Spinal cord (tissue), 10 donors: ENCODE results near the gene HOXC9. TPM values are rescaled to one million over a fixed set of nuclear protein-coding genes. Genes with fewer than 3 reads are reported as not detected.

Experiments used
- DNase-seq, 6 donors: peaks; one replicate each; pipeline versions ENCODE4 v3.0.0 to v3.0.0-alpha.2; 2013 to 2015; ENCODE audit warnings: low spot score in 6 of 6, low read depth in 4 of 6
- H3K27ac ChIP-seq: one replicate; pipeline ENCODE4 v1.5.1; 2013; ENCODE audit warnings: low read depth, low read length, control low read depth
- H3K27me3 ChIP-seq: one replicate; pipeline ENCODE4 v1.6.1; 2013; ENCODE audit warnings: low read length; ENCODE audit not compliant: control insufficient read depth, insufficient read depth
- H3K36me3 ChIP-seq: one replicate; pipeline ENCODE4 v1.6.1; 2013; ENCODE audit warnings: low read length; ENCODE audit not compliant: control insufficient read depth, insufficient read depth
- H3K4me1 ChIP-seq: one replicate; pipeline ENCODE4 v1.6.1; 2013; ENCODE audit warnings: low read length; ENCODE audit not compliant: control insufficient read depth, insufficient read depth
- H3K4me3 ChIP-seq: one replicate; pipeline ENCODE4 v1.5.1; 2013; ENCODE audit warnings: low read depth, low read length, control low read depth
- H3K9me3 ChIP-seq: one replicate; pipeline ENCODE4 v1.6.1; 2013; ENCODE audit warnings: low read length; ENCODE audit not compliant: control insufficient read depth, insufficient read depth
- WGBS: methylation state at CpG from one replicate; pipeline ENCODE4 v1.1.5; 2013; ENCODE audit warnings: missing lambda C conversion rate; ENCODE audit not compliant: insufficient coverage; 5-methylcytosine and 5-hydroxymethylcytosine counted together
- polyA plus RNA-seq, 2 donors: library from polyadenylated mRNA; unstranded; fragments of 120-200 nt; gene quantifications; one replicate each; pipeline ENCODE4 v1.2.1, GENCODE V29; 2013; ENCODE audit not compliant: insufficient read length in 2 of 2
- total RNA-seq, 2 donors: library from RNA; depleted of rRNA in 1 of 2; stranded (reverse); fragments of 120-200 nt in 1 of 2; fragments of >200 nt in 1 of 2; gene quantifications; one replicate each; pipeline versions ENCODE4 v1.2.3 to v1.2.4, GENCODE V29; 2013 to 2014
- donor health status: healthy.

The HOXC9 gene
- total and polyA plus RNA-seq, 4 donors, result 1.6 to 17.9 (median 11.3) TPM

DNA sequence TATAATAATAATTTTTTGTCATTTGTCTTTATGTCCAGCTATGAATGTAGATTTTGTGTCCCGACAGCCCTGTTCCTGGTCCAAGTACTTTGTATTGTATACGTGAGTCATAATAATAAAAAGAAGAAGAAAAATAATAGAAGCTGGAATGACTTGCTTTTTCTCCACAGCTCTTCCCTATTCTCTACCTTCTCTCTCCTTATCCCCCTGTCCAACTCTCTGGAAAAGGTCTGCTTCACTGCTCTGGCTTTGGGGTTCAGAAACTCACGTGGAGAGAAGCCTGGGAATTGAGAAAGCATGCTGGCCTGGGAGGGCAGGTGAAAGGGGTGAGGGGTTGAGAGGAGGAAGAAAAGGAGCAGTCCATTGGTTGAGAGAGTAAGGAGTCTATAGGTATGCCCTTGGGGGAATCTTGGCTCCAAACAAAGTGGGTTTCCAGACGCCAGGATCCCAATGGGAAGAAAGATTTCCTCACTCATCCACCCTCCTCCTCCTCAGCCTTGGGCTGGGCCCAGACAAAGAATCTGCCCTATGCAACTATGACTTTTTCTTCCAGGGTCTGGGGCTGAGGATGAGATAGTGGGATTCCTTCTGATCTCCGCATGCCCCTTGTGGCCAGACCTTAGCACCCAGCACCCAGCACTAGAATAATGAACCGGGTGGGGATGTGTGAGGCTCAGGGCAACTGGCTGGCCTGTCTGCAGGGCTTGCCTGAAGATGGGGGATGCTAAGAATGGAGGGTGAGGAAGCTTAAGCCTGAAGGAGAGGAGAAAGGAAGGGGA is 12.9 kb downstream of the HOXC9 start:
- no peaks in the 10 kb centered on the region for H3K36me3 ChIP-seq
- peaks cover 2% of the 10 kb centered on the region for H3K27me3 ChIP-seq
- no peak for DNase-seq
- H3K9me3 ChIP-seq, result no peaks in the 10 kb centered on the region
- peaks cover 74% of the 10 kb centered on the region for H3K4me1 ChIP-seq
- peak overlapping the region; percentile 100 for H3K27ac ChIP-seq
- H3K4me3 ChIP-seq, result no peak overlapping the region
- whole genome bisulfite sequencing, result 67% methylated on average over 1 of the region's 6 CpGs

DNA sequence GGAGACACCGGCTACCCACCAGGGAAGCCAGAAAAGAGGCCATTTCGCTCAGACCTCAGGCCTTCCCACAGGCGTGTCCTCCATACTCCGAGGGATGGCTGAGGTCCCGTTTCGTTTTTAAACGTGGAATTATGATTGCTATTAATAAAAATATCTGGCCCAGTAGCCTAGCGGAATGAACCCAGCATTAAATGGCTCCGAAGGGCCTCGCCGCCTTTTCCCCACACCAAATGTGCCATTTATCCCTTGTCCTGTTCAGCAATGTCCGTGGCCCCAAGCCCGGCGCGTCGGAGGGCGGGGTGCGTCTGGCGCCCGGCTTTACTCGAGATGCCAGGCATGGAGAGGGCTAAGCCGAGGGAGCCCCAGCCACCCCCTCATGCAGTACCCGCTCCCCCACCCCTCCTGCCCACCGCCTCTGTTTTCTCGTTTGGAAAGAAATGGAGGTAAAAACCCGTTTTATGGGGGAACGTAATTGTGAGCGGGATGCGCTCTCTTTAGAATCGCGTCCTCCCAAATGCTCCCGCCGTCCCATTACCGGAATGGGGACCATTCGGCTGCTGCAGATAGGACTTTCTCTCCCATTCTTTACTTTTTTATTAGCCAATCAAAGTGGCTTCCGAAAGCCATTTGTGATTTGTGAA is 14.5 kb downstream of the HOXC9 start:
- 7% methylated on average over 16 of the region's 36 CpGs for WGBS
- H3K36me3 ChIP-seq, result no peaks in the 10 kb centered on the region
- no peaks in the 10 kb centered on the region for H3K9me3 ChIP-seq
- peak overlapping the region; percentile 100 for H3K27ac ChIP-seq
- peaks cover 76% of the 10 kb centered on the region for H3K4me1 ChIP-seq
- H3K4me3 ChIP-seq, result peak overlapping the region; percentile 47
- no peak for DNase-seq
- H3K27me3 ChIP-seq, result peaks cover 2% of the 10 kb centered on the region

DNA sequence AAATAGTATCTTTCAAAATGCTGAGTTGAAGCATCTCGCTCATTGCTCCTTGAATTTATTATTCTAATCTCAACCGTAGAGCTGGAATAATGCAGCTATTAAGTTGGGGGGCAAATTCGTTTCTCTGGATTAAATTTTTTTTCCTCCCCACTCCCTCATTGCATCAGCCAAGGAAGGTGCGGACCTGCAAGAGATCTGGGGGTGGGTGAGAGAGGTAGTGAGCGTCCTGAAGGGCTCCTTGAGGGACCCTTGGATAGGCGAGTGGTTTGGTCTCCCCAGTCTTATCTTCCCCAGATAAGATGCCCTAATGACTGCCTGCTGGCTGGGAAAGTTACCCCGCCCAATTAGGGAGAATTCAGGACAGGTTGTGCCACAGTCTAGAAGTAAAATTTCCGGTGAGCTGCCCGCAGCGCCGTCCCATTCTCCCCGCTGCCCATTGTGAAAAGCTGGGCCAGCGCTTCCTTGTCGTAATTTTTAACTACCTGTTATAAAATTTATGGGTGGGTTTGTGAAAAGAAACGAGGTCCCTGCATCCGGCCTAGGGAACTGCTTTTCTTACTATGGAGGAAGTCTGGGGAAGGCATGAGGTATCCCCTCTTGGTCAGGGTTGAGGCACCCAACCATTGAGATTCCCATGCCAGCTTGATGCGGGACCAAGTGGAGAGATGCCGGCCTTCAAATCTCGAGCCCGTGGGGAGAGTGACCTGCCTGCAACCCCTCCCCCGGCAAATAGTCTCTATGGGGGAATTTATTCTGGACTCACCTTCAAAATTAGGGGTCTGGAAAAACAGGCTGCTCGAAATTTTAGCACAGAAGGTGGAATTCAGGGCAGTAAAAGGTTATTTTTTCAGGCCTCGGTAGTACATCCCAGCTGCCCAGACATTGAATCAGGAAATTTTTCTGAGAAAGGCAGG is 15.3 kb downstream of the HOXC9 start:
- Histone ChIP-seq H3K9me3 (no peaks in the 10 kb centered on the region), H3K27me3 (peaks cover 2% of the 10 kb centered on the region), H3K4me1 (peaks cover 76% of the 10 kb centered on the region), H3K27ac (peak overlapping the region; percentile 100), H3K4me3 (peak overlapping the region; percentile 47), H3K36me3 (no peaks in the 10 kb centered on the region)
- peak in 1 of 6 donors; percentile 69 for DNase-seq
- 40% methylated on average over 7 of the region's 23 CpGs for WGBS

DNA sequence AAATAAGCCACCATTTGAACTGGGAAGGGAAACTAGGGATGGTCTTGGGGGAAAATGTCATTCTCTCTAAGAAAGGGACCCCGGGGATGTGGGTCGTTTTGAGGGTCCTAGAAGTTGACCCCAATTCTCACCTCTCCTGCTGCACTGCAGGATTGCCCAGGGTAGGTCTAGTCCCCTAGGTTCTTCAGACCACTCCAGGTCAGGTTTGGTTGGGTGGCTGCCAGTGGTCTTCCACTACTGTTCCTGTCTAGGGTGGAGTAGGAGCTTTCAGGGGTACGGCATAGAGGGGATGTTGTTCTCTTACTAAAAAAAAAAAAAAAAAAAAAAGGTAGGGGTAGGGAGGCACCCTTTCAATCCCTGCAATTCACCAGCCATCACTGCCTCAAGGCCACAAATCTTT is 16.1 kb downstream of the HOXC9 start:
- Histone ChIP-seq H3K36me3 (no peaks in the 10 kb centered on the region), H3K4me1 (peaks cover 81% of the 10 kb centered on the region), H3K27me3 (peaks cover 2% of the 10 kb centered on the region), H3K9me3 (no peaks in the 10 kb centered on the region), H3K27ac (peak overlapping the region; percentile 100), H3K4me3 (peak overlapping the region; percentile 88)
- DNase-seq, result no peak
- 15% methylated on average over 2 of the region's 3 CpGs for WGBS

DNA sequence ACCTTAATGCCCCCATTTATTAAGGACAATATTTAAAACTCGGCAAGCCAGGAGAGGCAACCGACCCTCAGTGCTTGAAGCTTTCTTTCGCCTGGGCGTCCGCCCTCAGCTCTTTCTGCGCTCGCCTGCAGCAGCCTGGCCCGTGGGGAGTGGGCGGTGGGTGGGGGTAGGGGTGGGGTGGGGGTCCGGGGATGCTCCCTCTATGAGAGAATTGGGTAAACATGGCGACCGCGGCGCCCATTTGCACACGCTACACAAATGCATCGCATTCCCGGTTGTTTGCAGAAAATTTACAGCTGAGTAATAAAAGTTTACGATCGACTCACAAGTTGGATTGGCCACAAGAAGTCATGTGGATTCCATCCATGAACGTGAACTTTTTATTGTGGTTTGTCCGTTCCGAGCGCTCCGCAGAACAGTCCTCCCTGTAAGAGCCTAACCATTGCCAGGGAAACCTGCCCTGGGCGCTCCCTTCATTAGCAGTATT is 16.6 kb downstream of the HOXC9 start:
- peak overlapping the region; percentile 100 for H3K27ac ChIP-seq
- peaks cover 84% of the 10 kb centered on the region for H3K4me1 ChIP-seq
- WGBS, result 2% methylated on average over 13 of the region's 25 CpGs
- H3K36me3 ChIP-seq, result no peaks in the 10 kb centered on the region
- H3K9me3 ChIP-seq, result no peaks in the 10 kb centered on the region
- peak in 3 of 6 donors; percentile 77 to 94 (median 80) for DNase-seq
- H3K4me3 ChIP-seq, result peak overlapping the region; percentile 88
- H3K27me3 ChIP-seq, result peaks cover 2% of the 10 kb centered on the region

DNA sequence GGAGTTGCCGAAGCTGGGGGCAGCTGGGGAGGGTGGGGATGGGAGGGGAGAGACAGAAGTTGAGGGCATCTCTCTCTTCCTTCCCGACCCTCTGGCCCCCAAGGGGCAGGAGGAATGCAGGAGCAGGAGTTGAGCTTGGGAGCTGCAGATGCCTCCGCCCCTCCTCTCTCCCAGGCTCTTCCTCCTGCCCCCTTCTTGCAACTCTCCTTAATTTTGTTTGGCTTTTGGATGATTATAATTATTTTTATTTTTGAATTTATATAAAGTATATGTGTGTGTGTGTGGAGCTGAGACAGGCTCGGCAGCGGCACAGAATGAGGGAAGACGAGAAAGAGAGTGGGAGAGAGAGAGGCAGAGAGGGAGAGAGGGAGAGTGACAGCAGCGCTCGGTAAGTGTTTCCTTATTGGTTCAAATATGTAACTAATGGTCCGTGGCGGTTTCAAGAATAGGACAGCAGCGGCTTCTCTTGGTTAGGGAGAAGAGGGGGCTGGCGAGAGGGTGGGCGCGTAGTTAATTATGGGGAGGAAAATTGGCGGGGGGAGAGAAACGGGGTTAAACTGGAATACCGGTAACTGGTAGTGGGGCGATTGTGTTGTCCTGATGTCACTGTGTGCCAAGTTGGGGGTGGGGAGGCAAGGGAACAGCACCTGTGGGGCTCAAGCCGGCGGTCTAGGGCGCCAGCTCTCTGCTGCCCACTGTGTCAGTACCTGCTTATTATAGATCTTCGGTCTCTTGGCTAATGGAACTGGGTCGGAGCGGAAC is 17.2 kb downstream of the HOXC9 start:
- WGBS, result 1% methylated on average over 21 of the region's 24 CpGs
- Histone ChIP-seq H3K36me3 (no peaks in the 10 kb centered on the region), H3K9me3 (no peaks in the 10 kb centered on the region), H3K27ac (peak overlapping the region; percentile 100), H3K4me3 (peak overlapping the region; percentile 88), H3K4me1 (peaks cover 88% of the 10 kb centered on the region), H3K27me3 (peaks cover 2% of the 10 kb centered on the region)
- peak in 1 of 6 donors; percentile 88 for DNase-seq

DNA sequence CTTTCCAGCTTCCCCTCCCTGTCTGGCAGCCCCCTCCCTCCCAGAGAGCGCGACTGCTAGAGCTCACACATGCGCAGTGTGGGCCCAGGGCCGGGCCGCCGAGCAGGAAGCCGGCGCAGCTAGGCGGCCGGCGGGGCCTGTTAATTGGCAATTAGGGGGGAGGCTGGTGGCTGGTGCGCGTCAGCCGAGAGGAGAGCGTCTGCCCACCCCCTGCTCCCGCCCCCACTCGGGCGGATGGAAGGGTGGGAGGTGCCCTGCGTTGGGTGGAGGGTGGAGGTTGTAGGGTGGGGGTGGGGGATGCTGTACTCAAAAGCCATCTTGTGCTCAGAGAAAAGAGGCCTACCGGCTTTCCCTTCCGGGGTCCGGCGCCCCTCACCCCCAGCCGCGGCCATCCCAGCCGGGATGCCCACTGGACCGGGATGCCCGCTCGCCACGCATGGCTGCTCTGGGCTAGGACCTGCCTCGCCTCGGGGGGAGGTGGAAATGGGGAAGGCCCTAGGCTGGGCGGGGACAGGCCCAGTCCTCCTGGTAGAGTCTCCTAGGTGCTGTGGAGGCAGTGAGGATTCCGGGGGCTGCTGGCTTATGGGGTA is 18.0 kb downstream of the HOXC9 start:
- Histone ChIP-seq H3K27me3 (peaks cover 2% of the 10 kb centered on the region), H3K27ac (peak overlapping the region; percentile 100), H3K4me1 (peaks cover 89% of the 10 kb centered on the region), H3K36me3 (no peaks in the 10 kb centered on the region), H3K4me3 (peak overlapping the region; percentile 88), H3K9me3 (no peaks in the 10 kb centered on the region)
- peak in 5 of 6 donors; percentile 84 to 97 (median 89) for DNase-seq
- 1% methylated on average over 22 of the region's 34 CpGs for WGBS

DNA sequence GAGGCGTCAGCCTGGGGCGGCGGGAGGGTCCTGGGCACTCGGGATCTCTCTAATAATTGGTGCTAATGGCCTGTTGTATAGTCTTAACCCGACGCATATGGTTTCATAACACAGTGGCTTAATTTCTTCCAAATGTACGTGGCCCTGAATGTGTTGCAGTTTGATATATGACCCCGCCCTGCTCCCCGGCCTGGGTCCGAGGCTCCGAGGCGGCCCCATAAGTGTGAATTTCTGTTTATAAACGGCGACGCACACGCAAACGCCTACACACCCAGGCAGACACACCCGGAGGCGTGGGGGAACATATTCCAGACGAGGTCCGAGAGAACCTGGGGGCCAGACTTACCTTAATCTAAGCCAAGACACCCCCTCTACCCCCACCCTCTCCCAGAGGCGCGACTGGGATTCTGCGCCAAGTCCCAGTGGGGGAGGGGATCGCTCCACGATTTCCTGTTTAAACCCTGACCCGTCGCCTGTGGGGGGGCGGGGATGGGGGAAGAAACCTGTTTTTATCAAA is 18.6 kb downstream of the HOXC9 start:
- WGBS, result 25% methylated on average over 15 of the region's 29 CpGs
- peaks cover 2% of the 10 kb centered on the region for H3K27me3 ChIP-seq

More for the DNA sequence above, 18.6 kb downstream of the HOXC9 start:
- Histone ChIP-seq H3K9me3 (no peaks in the 10 kb centered on the region), H3K4me3 (peak overlapping the region; percentile 88), H3K4me1 (peaks cover 89% of the 10 kb centered on the region), H3K36me3 (no peaks in the 10 kb centered on the region), H3K27ac (peak overlapping the region; percentile 100)
- peak in 1 of 6 donors; percentile 61 for DNase-seq
